ENCODE results near the gene PBX1.

The PBX1 gene

DNA sequence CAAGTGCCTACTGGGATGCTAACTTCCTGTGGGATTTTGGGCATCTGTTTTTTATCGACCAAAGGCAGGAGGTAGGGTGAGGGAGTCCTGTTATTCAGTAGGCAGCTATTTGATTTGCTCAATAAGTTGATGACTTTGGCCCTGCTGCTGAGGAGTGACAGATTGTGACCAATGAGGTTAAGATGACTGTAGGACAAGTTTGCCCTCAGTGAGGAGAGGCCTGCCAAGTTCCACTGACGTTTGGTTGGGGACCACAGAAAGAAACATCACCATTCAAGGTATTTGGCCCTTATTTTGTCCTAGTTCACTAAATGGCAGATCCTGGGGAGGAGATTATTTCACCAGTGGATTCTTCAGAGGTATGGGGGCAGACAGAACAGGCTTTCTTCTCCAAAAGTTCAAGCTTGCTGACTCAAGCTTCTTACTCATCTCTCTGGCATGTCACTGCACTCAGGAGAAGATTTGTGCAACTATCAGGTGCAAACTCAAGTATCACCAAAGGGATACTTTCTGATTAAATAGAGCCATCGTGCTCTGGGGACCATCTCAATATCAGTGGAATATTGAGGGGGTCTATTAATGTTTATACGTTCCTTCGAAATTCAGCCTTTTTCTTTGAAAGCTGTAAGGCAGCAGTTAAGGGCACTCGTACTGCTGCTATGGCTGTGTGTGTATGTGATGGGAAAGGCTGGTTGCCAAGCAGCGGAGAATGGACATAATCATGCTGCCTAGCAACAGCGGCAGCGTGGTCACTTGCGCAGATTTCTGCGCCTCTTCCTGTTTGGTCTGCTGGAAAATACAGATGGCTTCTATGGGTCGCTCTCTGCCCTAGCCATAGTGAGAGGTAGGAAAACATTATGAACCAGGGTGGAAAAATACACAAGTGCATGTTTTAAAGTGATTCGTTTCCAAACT is 78.7 kb downstream of the PBX1 start:
- Histone ChIP-seq H3K4me1 (ENCODE audit: low read length) (no peaks in the 10 kb centered on the region), H3K9ac (ENCODE audit: low read length) (no peak overlapping the region), H3K27me3 (ENCODE audit: low read depth, low read length) (peaks cover 6% of the 10 kb centered on the region), H3K9me3 (ENCODE audit: insufficient read depth, low read length) (no peaks in the 10 kb centered on the region), H3K79me2 (ENCODE audit: low read length) (no peaks in the 10 kb centered on the region), H3K27ac (ENCODE audit: low read length) (no peak overlapping the region), H2AFZ (ENCODE audit: low read depth, low read length) (no peak overlapping the region), H3K4me3 (ENCODE audit: low read length) (no peak overlapping the region), H3K36me3 (replicated peaks; ENCODE audit: low read depth, low read length) (no peaks in the 10 kb centered on the region), H3K4me2 (ENCODE audit: low read length) (no peak overlapping the region), H4K20me1 (ENCODE audit: insufficient read depth, low read length) (no peaks in the 10 kb centered on the region)
- no peak for TF ChIP-seq EZH2phosphoT487 (IDR thresholded peaks at IDR 0.05; ENCODE audit: low read depth)
- TF ChIP-seq, protein P1, sequence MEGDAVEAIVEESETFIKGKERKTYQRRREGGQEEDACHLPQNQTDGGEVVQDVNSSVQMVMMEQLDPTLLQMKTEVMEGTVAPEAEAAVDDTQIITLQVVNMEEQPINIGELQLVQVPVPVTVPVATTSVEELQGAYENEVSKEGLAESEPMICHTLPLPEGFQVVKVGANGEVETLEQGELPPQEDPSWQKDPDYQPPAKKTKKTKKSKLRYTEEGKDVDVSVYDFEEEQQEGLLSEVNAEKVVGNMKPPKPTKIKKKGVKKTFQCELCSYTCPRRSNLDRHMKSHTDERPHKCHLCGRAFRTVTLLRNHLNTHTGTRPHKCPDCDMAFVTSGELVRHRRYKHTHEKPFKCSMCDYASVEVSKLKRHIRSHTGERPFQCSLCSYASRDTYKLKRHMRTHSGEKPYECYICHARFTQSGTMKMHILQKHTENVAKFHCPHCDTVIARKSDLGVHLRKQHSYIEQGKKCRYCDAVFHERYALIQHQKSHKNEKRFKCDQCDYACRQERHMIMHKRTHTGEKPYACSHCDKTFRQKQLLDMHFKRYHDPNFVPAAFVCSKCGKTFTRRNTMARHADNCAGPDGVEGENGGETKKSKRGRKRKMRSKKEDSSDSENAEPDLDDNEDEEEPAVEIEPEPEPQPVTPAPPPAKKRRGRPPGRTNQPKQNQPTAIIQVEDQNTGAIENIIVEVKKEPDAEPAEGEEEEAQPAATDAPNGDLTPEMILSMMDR (IDR thresholded peaks at IDR 0.05; ENCODE audit: low read depth, low read length) = no peak

DNA sequence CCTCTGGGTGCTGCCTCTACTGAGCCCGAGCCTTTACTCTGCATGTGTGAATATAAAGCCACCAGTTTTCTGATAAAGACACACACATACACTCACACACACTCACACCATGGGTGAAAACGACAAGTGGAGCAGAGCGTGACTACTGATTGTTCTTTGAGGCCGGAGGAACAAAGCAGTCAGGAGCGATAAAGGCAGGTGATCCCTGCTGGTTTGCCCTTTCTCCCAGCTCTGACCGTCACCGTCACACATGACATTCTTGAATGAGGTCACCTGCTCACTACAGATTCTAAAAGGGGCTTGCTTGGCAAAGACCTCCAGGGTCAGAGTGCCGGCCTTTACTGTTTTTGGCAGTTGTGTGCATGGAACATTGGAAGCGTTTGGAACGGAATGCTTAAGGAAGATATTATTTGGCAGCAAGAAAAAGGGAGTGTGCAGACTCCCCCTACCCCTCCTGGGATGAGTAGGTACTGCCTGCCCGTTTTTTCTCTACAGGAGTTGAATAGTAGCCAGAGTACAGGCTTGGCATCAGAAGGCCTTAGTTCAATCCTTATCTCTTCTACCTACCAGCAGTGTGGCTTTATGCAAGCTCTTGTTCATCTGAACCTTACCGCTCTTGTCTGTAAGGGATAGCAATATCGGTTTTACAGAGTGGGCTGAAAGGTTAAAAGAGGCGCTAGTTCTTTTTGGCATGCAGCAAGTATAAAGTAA is 79.7 kb downstream of the PBX1 start:
- H4K20me1 ChIP-seq (ENCODE audit: insufficient read depth, low read length) = no peaks in the 10 kb centered on the region
- H3K9ac ChIP-seq (ENCODE audit: low read length) = no peak overlapping the region
- no peaks in the 10 kb centered on the region for H3K9me3 ChIP-seq (ENCODE audit: insufficient read depth, low read length)
- H2AFZ ChIP-seq (ENCODE audit: low read depth, low read length) = no peak overlapping the region
- H3K27ac ChIP-seq (ENCODE audit: low read length) = no peak overlapping the region
- H3K79me2 ChIP-seq (ENCODE audit: low read length) = no peaks in the 10 kb centered on the region
- no peaks in the 10 kb centered on the region for H3K4me1 ChIP-seq (ENCODE audit: low read length)
- H3K27me3 ChIP-seq (ENCODE audit: low read depth, low read length) = peaks cover 6% of the 10 kb centered on the region; the same call in 1 of the 2 replicates
- no peak for TF ChIP-seq EZH2phosphoT487 (IDR thresholded peaks at IDR 0.05; ENCODE audit: low read depth)
- TF ChIP-seq, protein P1 (IDR thresholded peaks at IDR 0.05; ENCODE audit: low read depth, low read length) = no peak
- no peak overlapping the region for H3K4me3 ChIP-seq (ENCODE audit: low read length)
- H3K36me3 ChIP-seq (replicated peaks; ENCODE audit: low read depth, low read length) = no peaks in the 10 kb centered on the region
- H3K4me2 ChIP-seq (ENCODE audit: low read length) = no peak overlapping the region

DNA sequence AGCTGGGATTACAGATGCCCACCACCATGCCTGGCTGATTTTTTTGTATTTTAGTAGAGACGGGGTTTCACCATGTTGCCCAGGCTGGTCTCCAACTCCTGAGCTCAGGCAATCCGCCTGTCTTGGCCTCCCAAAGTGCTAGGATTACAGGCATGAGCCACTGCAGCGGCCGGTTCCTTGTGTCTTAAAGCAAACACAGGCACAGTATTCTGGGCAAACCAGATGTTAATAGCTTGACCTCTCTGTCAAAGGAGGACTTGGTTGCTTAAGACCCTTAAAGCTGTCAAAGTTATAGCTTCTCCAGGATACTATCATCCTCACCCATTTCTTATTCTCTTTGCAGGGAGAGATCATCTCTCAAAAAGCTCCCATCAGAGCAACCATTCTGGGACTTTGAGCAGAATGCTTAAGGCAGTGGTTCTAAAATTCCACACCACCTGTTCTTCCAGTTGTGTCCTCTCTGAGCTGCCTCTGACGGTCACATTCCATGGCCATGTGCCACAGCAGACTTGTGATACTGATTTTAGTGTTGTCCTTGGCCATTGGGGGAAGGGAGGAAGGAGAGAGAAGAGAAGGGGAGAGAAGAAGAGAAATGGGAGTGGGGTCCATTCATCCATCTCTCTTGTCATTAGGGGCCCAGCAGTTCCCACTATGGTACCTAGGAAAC is 81.8 kb downstream of the PBX1 start:
- no peaks in the 10 kb centered on the region for H3K9me3 ChIP-seq (ENCODE audit: insufficient read depth, low read length)
- no peak overlapping the region for H2AFZ ChIP-seq (ENCODE audit: low read depth, low read length)
- H4K20me1 ChIP-seq (ENCODE audit: insufficient read depth, low read length) = no peaks in the 10 kb centered on the region
- H3K9ac ChIP-seq (ENCODE audit: low read length) = no peak overlapping the region
- TF ChIP-seq, protein P1 (IDR thresholded peaks at IDR 0.05; ENCODE audit: low read depth, low read length) = no peak
- no peak for TF ChIP-seq EZH2phosphoT487 (IDR thresholded peaks at IDR 0.05; ENCODE audit: low read depth)
- H3K4me1 ChIP-seq (ENCODE audit: low read length) = no peaks in the 10 kb centered on the region
- H3K27me3 ChIP-seq (ENCODE audit: low read depth, low read length) = peaks cover 18% of the 10 kb centered on the region; the same call in 1 of the 2 replicates
- H3K4me3 ChIP-seq (ENCODE audit: low read length) = no peak overlapping the region
- no peak overlapping the region for H3K27ac ChIP-seq (ENCODE audit: low read length)
- no peaks in the 10 kb centered on the region for H3K36me3 ChIP-seq (replicated peaks; ENCODE audit: low read depth, low read length)
- no peaks in the 10 kb centered on the region for H3K79me2 ChIP-seq (ENCODE audit: low read length)
- H3K4me2 ChIP-seq (ENCODE audit: low read length) = no peak overlapping the region

DNA sequence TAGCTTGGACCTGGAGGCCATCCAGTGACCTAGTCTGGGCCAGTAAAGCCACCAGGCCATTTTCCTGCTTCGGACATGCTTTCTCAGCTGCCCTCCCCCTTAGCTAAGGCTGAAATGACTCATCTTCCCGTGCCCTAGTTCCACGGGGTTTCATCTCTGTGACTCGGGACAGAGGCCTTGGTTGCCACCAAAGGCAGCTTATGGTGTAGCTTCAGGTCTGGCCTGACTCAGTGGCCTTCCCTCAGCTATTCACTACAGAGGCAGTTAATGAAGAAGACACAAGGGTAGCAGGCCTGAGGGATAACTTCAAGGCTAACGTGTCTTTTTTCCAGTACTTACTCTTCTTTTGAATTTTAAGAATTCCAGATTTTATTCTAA is 82.4 kb downstream of the PBX1 start:
- H3K27ac ChIP-seq (ENCODE audit: low read length) = no peak overlapping the region
- no peak overlapping the region for H3K4me2 ChIP-seq (ENCODE audit: low read length)
- H3K9ac ChIP-seq (ENCODE audit: low read length) = no peak overlapping the region
- no peaks in the 10 kb centered on the region for H4K20me1 ChIP-seq (ENCODE audit: insufficient read depth, low read length)
- H3K4me1 ChIP-seq (ENCODE audit: low read length) = no peaks in the 10 kb centered on the region
- no peak overlapping the region for H3K4me3 ChIP-seq (ENCODE audit: low read length)
- no peaks in the 10 kb centered on the region for H3K79me2 ChIP-seq (ENCODE audit: low read length)
- H2AFZ ChIP-seq (ENCODE audit: low read depth, low read length) = no peak overlapping the region
- no peak for TF ChIP-seq EZH2phosphoT487 (IDR thresholded peaks at IDR 0.05; ENCODE audit: low read depth)
- TF ChIP-seq, protein P1 (IDR thresholded peaks at IDR 0.05; ENCODE audit: low read depth, low read length) = no peak
- H3K9me3 ChIP-seq (ENCODE audit: insufficient read depth, low read length) = no peaks in the 10 kb centered on the region
- no peaks in the 10 kb centered on the region for H3K36me3 ChIP-seq (replicated peaks; ENCODE audit: low read depth, low read length)
- H3K27me3 ChIP-seq (ENCODE audit: low read depth, low read length) = peaks cover 18% of the 10 kb centered on the region; the same call in 1 of the 2 replicates

Measured in OCI-LY3 (cell line).